Raji (cell line): ENCODE results near the gene BMAL1.

Experiments
- POLR2A ChIP-seq: IDR thresholded peaks from 2 replicates; pipeline ENCODE4 v1.6.1; 2011; ENCODE audit warnings: low read depth, low read length, control low read depth; ENCODE audit not compliant: insufficient read depth

The BMAL1 gene

DNA sequence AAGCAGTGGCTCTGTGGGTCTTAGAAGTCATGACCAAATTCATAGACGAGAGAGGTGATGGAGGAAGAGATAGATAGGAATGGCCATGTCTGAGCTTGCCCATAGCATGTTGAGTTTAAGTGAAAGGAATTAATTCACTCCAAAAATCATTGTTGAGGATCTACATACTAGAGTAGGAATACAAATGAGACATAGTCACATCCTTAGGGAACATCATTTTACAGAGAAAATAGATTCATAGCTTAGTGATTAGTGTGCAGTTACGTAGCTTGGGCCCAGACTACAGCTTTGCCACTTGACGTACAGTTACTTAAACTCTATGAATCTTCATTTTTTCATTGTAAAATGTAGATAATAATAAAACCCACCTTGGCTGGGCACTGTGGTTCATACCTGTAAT lies 21.4 kb upstream of the BMAL1 start:
- TF ChIP-seq POLR2A = no peak

DNA sequence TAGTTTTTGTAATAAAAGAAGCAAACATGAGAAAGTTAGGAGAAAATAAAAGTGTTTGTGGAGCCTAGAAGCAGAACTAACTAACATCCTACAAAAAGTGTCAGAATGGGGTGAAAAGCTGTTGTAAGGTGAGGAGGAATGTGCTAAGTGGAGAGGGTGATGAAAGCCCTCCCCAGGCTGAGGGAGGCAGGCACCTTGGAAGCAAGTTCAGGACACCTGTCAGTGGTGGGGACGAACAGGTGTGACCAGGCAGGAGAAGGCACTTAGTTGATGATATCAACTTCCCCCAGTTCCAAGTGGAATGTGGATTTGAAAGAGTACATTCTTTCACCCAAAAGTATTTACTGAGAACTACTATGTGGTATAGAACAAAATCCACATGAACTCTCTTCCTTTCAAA lies 18.7 kb upstream of the BMAL1 start:
- TF ChIP-seq POLR2A = no peak

DNA sequence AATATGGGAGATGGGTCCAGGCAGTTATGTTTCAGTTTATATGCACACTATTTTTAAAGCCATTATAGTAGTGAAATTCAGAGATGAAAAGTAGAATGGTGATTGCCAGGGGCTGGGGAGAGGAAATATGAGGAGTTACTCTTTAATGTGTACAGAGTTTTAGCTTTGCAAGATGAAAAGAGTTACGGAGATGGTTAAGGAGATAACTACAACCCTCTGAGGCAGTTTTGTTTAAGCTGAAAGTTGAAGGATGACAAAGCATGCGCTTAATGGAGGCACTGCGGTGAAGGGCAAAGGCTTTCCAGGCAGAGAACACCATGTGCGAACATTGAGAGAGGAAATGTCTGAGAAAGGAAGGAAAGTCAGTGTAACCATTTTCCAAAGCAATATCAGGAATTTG lies 18.2 kb upstream of the BMAL1 start:
- no peak for TF ChIP-seq POLR2A

DNA sequence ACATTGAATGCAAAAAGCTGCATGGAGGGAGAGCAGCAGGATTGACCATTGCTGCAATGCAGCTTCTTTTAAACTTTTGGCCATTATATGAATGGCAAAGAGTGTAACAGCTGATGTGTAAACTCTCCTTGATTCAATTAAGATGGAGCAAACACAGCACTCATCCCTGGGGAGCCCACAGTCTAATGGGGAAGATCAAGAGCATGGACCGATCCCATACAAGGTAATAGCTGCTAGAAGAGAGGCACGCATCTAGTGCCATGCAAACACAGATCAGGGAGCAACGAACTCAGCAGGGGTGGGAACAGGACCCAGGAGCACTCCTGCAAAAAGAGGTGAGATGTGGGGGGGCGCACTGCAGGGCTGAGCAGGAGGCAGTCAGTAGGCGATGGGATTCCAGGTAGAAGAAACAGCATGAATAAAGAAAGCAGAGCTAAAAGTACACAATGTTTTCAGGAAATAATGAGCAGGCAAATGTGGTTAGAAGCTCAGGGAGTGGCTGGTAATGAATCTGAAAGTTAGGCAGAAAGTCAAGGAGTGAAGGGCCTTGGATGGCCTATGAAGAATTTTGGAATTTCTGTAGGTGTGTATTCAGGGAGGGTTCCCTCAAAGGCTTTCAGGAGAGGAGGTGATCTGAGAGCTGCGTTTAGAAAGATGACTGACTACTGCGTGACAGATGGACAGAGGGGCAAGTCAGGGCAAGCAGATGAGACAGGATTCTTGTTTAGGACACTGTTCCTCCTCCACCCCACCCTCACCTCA lies 17.2 kb upstream of the BMAL1 start:
- TF ChIP-seq POLR2A = no peak

DNA sequence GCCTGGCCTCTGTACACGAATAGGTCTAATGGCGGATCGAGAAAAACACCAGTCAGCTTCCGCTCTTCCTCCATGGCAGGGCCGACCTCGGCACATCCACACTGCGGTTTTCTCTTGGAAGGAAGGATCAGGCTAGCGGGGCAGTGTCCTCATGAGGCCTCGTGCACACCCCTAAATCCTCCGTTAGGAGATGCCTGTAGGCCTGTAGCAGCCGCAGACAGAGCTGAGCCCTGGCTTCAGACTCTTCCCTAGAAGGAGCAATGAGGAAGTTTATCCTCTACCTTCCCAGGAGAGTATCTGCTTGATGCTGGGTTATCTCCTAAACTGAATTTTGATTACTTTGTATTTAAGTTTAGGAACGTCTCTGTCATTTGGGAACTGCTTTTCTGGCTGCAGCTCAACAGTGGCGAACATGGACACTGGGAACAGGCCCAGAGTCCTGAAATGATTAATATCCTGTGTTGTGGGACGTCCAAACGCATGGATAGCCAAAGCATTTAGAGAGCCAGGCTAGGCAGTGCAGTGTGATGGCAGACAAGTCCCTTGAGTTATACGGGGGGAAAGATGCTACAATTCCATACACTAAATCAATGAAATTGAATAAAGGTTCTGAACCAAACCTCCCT lies 16.5 kb upstream of the BMAL1 start:
- TF ChIP-seq POLR2A = no peak

DNA sequence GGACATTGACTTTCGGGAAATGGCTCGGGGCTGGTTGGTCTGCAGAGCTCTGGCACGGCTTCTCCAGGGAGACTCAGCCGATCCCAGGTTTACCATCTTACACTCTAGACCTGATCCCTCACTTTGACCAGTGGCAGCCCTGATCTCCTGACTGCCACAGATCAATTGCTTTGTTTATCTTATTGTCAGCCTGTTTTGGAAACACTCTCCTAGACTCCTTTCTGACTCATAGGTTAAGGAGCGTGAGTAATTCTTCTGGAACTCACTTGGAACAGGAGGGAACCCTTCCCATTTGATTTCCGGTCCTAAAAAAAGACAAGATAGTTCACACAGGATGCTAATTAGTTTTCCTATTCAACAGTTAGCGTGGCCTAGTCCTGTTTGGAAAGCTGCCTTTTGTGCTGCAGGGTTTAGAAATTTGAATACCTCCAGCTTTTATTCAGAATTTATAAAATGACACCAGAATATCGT lies 16.0 kb upstream of the BMAL1 start:
- TF ChIP-seq POLR2A = no peak

DNA sequence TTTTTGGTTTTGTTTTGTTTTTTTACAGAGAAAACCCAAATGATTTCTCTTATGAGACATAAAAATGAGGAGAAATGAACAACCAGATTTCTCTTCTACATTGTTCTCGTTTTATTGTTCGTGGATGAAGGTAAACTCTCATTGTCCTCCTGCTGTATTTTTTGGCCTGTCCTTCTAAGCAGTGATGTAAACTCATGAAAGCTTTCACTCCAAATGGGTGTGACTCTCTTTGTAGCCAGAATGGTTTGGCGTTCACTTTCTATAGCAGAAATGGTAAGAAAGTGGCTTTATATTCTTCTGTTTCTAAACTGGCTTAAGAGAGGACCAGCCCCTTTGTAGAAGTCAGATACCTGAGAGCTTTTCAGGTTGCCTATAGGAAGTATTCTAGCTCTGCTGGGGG lies 15.5 kb upstream of the BMAL1 start:
- no peak for TF ChIP-seq POLR2A

DNA sequence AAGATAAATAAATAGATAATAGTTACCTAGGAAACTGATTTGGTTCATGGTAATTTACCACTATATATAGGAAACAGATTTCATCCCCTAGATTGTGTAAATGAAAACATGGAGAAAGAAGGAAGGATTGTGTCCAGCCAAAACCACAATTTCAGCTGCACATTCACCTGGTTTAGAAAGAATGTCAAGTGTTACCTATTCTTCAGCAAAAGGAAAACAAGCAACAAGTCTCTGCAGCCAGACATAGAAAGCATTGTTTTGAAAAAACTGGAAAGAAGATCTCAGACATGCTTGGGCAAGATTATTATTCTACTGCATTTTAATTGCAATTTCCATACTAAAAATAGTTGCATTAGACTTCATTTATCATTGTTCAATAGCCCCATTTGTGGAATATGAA lies 8.8 kb upstream of the BMAL1 start:
- no peak for TF ChIP-seq POLR2A

DNA sequence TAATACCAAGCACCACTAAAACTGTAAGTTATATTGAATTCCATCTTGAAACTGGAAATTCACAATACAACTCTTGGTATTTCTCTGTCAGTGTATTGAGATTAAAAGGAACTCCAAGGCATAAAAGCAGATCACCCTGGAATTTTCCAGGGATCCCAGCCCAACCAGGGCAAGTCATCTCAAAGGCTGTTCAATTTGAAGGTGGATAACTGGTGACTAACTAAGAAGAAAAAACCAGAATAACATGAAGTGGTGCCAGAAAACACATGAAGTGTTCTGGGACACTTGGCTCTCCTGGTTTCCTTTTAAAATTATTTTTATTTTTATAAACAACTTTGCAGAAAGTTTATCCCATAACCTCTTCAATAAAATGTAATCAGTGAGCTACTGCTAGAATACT lies 7.8 kb upstream of the BMAL1 start:
- TF ChIP-seq POLR2A = no peak

DNA sequence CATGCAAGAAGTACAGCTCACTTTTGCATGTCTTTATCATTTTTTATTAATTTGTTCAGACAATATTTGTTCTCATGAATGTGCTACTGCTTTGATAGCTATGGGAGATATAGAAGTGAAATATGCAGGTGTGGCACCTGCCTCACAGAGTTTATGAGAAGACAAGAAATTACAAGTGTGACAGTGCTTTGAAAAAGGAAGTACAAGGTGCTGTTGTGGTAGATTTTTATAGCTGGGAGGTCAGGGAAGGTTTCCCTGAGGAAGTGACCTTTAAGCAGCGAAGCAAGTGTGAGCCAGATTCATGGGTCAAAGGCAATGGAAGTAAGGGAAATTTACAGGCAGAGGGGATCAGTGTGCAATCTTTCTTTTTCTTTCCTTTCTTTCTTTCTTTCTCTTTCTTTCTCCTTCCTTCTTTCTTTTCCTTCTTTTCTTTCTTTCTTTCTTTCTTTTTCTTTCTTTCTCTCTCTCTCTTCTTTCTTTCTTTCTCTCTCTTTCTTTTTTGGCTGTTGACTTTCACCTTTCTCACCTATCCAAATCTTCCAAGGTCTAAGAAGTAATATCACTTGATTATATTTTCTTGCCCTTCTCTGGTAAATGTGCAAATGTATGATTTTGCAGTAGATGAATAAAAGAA lies 6.4 kb upstream of the BMAL1 start:
- no peak for TF ChIP-seq POLR2A

DNA sequence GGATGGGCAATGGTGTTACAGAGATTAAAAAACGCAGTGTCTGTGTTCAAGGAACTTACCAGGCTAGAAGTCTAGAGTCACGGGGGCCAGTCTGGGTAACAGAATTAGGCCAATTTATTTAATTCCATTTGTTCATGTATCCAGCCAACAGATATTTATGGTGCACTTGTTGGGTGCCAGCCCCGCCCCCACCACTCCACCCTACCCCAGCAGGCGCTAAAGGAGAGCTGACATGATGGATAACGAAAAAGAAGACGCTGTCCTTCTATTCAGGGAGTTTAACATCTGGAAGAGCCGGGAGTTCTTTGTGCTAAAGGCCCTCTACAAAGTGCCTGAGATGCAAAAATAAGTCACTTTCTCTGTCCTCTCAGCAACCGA lies 1.1 kb upstream of the BMAL1 start:
- no peak for TF ChIP-seq POLR2A

DNA sequence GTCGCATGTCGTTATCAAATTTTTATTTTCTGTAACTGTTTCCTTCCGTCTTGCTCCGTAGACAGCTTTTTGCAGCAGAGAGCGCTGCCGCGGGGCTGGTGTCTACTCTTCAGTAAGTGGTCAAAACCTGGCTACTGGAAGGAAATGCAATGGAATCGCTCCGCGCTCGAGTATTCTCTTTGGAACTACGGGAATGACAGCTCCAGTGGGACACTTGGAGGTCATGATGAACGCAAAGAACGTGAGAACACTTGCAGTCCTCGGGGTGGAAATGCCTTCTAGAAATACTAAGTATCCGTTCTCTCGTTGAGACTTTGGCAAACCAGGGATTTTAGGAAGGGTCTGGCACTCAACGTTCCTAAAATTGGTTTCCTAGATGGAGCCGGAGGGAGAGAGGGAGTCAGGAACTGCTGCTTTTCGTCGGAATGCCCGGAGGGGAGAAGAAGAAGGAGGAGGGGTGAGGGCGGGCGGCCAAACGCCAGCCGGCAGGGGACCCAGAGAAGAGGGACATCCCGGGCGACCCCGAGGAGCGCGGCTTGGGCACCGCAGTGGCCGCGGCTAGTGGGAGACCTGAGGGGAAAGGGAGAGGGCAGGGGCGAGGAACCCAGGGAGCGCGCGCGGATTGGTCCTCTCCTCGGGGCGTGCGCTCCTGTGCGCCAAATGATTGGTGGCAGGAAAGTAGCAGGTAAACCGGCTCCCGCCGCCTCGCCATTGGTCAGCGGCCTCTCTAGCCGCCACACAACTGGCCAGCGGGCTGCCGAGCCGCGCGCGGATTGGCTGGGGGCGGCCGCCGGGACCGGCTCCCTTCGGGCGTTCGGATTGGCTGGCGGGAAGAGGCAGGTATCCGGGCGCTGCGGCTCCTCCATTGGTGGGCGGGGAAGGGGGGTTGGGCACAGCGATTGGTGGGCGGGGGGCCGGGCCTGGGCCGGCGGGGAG lies 490 bp upstream of the BMAL1 start:
- no peak for TF ChIP-seq POLR2A

DNA sequence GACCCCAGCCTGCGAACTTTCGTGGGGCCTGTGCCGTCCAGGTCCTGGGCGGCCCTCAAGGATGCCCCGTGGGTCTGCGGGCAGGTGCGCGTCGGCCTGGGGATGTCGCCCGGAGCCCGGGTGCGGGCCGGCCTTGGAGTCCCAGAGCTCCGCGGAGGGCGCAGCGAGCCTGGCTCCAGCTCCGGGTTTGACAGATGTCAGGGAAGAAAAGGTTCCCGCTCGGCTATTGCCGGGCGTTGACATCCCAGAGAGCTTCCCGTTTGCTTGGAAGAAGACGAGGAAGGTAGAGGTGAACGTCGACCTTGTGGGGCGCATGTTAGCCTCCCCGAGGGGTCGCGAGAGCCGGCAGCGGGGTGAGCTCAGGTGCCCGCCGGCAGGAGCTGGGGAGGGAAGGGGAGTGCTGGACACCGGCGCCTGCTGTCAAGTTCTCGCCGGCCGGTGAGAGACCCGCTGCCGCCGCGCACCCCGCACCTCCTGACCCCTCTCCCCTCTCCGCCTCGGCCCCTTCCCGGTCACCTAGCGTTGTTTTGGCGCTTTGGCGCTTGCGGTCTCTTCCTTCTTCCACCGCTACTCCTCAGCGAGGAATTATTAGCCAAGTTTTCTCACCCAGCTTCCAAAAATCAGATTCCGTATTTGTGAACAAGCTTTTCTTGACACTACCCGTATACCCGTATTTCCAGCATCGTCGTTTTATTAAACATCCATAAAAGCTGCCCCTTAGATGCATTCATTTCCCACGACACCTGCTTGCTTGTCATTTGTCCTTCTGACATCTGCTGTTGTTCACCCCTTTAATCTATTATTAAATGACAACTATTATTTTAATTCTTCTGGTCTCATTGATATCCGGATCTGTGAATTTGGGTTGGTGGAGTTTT lies 1.3 kb downstream of the BMAL1 start:
- no peak for TF ChIP-seq POLR2A

DNA sequence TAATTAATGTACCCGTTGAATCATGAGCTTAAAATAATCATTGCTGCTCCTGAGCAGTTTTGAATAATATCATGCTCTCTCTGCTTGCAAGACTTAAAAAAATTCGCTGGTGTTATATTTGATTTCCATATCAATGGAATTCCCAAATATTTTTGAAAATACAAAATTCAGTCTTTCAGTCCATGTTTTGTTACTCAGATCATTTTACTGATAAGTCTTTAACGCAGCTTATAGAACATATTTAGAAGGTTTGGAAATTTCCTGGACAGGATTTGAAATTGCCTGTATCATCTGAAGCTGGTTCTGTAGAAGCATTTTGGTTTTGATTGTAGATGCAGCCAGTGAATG lies 1.9 kb downstream of the BMAL1 start:
- TF ChIP-seq POLR2A = no peak
